ENCODE measurements around the gene ITPKA. TPM values are rescaled to one million over a fixed set of nuclear protein-coding genes. Genes with fewer than 3 reads are reported as not detected.
A peak's percentile ranks its signal among the peaks of the same experiment; 100 is the strongest.
"Not testable (repeated sequence)": the region's sequence is repeated elsewhere in the genome, so short reads cannot be mapped to it uniquely, and the experiment has no call there.

Gene ITPKA
- total RNA-seq, 1 donor from 2014 or later = not detected

GRCh38 chr15:41465822-41466421, 27.8 kb upstream of the ITPKA start:
- peaks cover 10% of the 10 kb centered on the region for H3F3A ChIP-seq (ENCODE audit: low read depth)
- DNase-seq (ENCODE audit: low spot score) = peak; percentile 39
- H3K9me3 ChIP-seq (ENCODE audit: low read depth) = no peaks in the 10 kb centered on the region
- Mint-ChIP-seq H3K27me3 (ENCODE audit: insufficient read depth, low read depth) (peaks cover 3% of the 10 kb centered on the region), H3K4me1 (no peaks in the 10 kb centered on the region), H3K4me3 (no peak overlapping the region), H3K36me3 (peaks cover 40% of the 10 kb centered on the region), H3K27ac (no peak overlapping the region), H3K9me3 (no peaks in the 10 kb centered on the region)
- H3K4me1 ChIP-seq = no peaks in the 10 kb centered on the region
- H3K4me3 ChIP-seq = no peak overlapping the region
- H4K20me1 ChIP-seq (ENCODE audit: low read depth) = peaks cover 21% of the 10 kb centered on the region
- no peak overlapping the region for H2AFZ ChIP-seq (replicated peaks)
- H3K36me3 ChIP-seq = peaks cover 17% of the 10 kb centered on the region
- no peak overlapping the region for H3K4me2 ChIP-seq
- H3K9ac ChIP-seq = no peak overlapping the region
- H3K27ac ChIP-seq = no peak overlapping the region
- H3K79me2 ChIP-seq (ENCODE audit: low read depth) = peaks cover 4% of the 10 kb centered on the region
- H3K27me3 ChIP-seq = no peaks in the 10 kb centered on the region
- TF ChIP-seq EZH2 (IDR thresholded peaks at IDR 0.05) = no peak
- peak; percentile 79 for TF ChIP-seq CTCF (IDR thresholded peaks at IDR 0.05)

GRCh38 chr15:41466711-41467110, 27.0 kb upstream of the ITPKA start:
- H3K36me3 Mint-ChIP-seq = peaks cover 46% of the 10 kb centered on the region

GRCh38 chr15:41469644-41470043, 24.0 kb upstream of the ITPKA start:
- not testable (repeated sequence) for H3K27me3 Mint-ChIP-seq (ENCODE audit: insufficient read depth, low read depth); H3K4me3 Mint-ChIP-seq
- H3K36me3 Mint-ChIP-seq = peaks cover 41% of the 10 kb centered on the region

More at GRCh38 chr15:41466711-41467110, 27.0 kb upstream of the ITPKA start:
- H3K9me3 ChIP-seq (ENCODE audit: low read depth) = no peaks in the 10 kb centered on the region
- peaks cover 4% of the 10 kb centered on the region for H3K79me2 ChIP-seq (ENCODE audit: low read depth)
- no peak overlapping the region for H3K27ac ChIP-seq
- H3K36me3 ChIP-seq = peaks cover 23% of the 10 kb centered on the region
- H3K27me3 ChIP-seq = no peaks in the 10 kb centered on the region
- Mint-ChIP-seq H3K4me3 (no peak overlapping the region), H3K4me1 (no peaks in the 10 kb centered on the region), H3K27ac (no peak overlapping the region), H3K27me3 (ENCODE audit: insufficient read depth, low read depth) (peaks cover 3% of the 10 kb centered on the region), H3K9me3 (no peaks in the 10 kb centered on the region)
- H2AFZ ChIP-seq (replicated peaks) = no peak overlapping the region
- H3K4me2 ChIP-seq = no peak overlapping the region
- TF ChIP-seq CTCF (IDR thresholded peaks at IDR 0.05) = no peak
- no peak for TF ChIP-seq EZH2 (IDR thresholded peaks at IDR 0.05)
- no peak for TF ChIP-seq EZH2phosphoT487 (IDR thresholded peaks at IDR 0.05)
- H3K4me1 ChIP-seq = no peaks in the 10 kb centered on the region
- DNase-seq (ENCODE audit: low spot score) = no peak
- no peak overlapping the region for H3K9ac ChIP-seq
- peaks cover 10% of the 10 kb centered on the region for H3F3A ChIP-seq (ENCODE audit: low read depth)
- H3K4me3 ChIP-seq = no peak overlapping the region
- peaks cover 21% of the 10 kb centered on the region for H4K20me1 ChIP-seq (ENCODE audit: low read depth)

GRCh38 chr15:41473418-41473817, 20.3 kb upstream of the ITPKA start:
- peaks cover 18% of the 10 kb centered on the region for H3K36me3 ChIP-seq
- no peak for DNase-seq (ENCODE audit: low spot score)
- H3K4me1 Mint-ChIP-seq = no peaks in the 10 kb centered on the region
- no peaks in the 10 kb centered on the region for H3K9me3 Mint-ChIP-seq
- no peak overlapping the region for H3K27ac ChIP-seq
- peaks cover 2% of the 10 kb centered on the region for H3K27me3 Mint-ChIP-seq (ENCODE audit: insufficient read depth, low read depth)
- H4K20me1 ChIP-seq (ENCODE audit: low read depth) = no peaks in the 10 kb centered on the region
- H3K4me3 Mint-ChIP-seq = no peak overlapping the region
- H3F3A ChIP-seq (ENCODE audit: low read depth) = no peaks in the 10 kb centered on the region
- no peaks in the 10 kb centered on the region for H3K27me3 ChIP-seq
- H3K4me2 ChIP-seq = no peak overlapping the region
- TF ChIP-seq EZH2 (IDR thresholded peaks at IDR 0.05) (no peak), CTCF (IDR thresholded peaks at IDR 0.05) (no peak), EZH2phosphoT487 (IDR thresholded peaks at IDR 0.05) (no peak)
- no peaks in the 10 kb centered on the region for H3K4me1 ChIP-seq
- H3K36me3 Mint-ChIP-seq = peaks cover 53% of the 10 kb centered on the region
- H2AFZ ChIP-seq (replicated peaks) = no peak overlapping the region
- H3K9ac ChIP-seq = no peak overlapping the region
- no peak overlapping the region for H3K27ac Mint-ChIP-seq
- H3K9me3 ChIP-seq (ENCODE audit: low read depth) = no peaks in the 10 kb centered on the region
- H3K79me2 ChIP-seq (ENCODE audit: low read depth) = no peaks in the 10 kb centered on the region
- H3K4me3 ChIP-seq = no peak overlapping the region

More at GRCh38 chr15:41469644-41470043, 24.0 kb upstream of the ITPKA start:
- H3K4me2 ChIP-seq; DNase-seq (ENCODE audit: low spot score); H3K4me1 ChIP-seq; H3K27ac Mint-ChIP-seq; H3K9ac ChIP-seq; H3K4me1 Mint-ChIP-seq; H2AFZ ChIP-seq (replicated peaks); H3K79me2 ChIP-seq (ENCODE audit: low read depth); H3K9me3 ChIP-seq (ENCODE audit: low read depth); H3K27me3 ChIP-seq; H3K9me3 Mint-ChIP-seq; H3K4me3 ChIP-seq; H3F3A ChIP-seq (ENCODE audit: low read depth); H3K27ac ChIP-seq: not testable (repeated sequence)
- H4K20me1 ChIP-seq (ENCODE audit: low read depth) = peaks cover 15% of the 10 kb centered on the region
- peaks cover 24% of the 10 kb centered on the region for H3K36me3 ChIP-seq

Data from neural progenitor cell (in vitro differentiated cells).